Inflammatory macrophage (primary cell): Measurements from ENCODE around the gene OR4F15.

Source experiments
- DNase-seq, 2 donors: peaks; one replicate each; pipeline ENCODE4 v3.0.0-alpha.2; 2020 to 2022

OR4F15 gene

GRCh38 chr15:101804375-101804774, 7.6 kb upstream of the OR4F15 start:
- DNase-seq, result no peak

- no peak for DNase-seq
Observed at GRCh38 chr15:101804941-101805340, 7.1 kb upstream of the OR4F15 start.

GRCh38 chr15:101805605-101806345, 6.2 kb upstream of the OR4F15 start:
- no peak for DNase-seq

- DNase-seq, result no peak
Observed at GRCh38 chr15:101807345-101807945, 4.6 kb upstream of the OR4F15 start.

- DNase-seq, result no peak
Observed at GRCh38 chr15:101808201-101808600, 3.8 kb upstream of the OR4F15 start.

- no peak for DNase-seq
Observed at GRCh38 chr15:101810456-101810855, 1.5 kb upstream of the OR4F15 start.

- no peak for DNase-seq
Observed at GRCh38 chr15:101810876-101811275, 1.1 kb upstream of the OR4F15 start.

- no peak for DNase-seq
Observed at GRCh38 chr15:101813803-101814534, 2.0 kb downstream of the OR4F15 start.

- no peak for DNase-seq
Observed at GRCh38 chr15:101820781-101821180, 8.8 kb downstream of the OR4F15 start.

- DNase-seq, result no peak
Observed at GRCh38 chr15:101827257-101827656, 15.3 kb downstream of the OR4F15 start.

GRCh38 chr15:101828774-101829173, 16.8 kb downstream of the OR4F15 start:
- DNase-seq, result no peak

GRCh38 chr15:101841656-101842055, 29.7 kb downstream of the OR4F15 start:
- DNase-seq, result no peak

GRCh38 chr15:101844916-101845315, 32.9 kb downstream of the OR4F15 start:
- DNase-seq, result no peak

GRCh38 chr15:101852356-101852755, 40.4 kb downstream of the OR4F15 start:
- no peak for DNase-seq
